ENCODE results near the gene OR6C2.
"Not testable (repeated sequence)": the region's sequence is repeated elsewhere in the genome, so short reads cannot be mapped to it uniquely, and the experiment has no call there.

OR6C2 gene

DNA sequence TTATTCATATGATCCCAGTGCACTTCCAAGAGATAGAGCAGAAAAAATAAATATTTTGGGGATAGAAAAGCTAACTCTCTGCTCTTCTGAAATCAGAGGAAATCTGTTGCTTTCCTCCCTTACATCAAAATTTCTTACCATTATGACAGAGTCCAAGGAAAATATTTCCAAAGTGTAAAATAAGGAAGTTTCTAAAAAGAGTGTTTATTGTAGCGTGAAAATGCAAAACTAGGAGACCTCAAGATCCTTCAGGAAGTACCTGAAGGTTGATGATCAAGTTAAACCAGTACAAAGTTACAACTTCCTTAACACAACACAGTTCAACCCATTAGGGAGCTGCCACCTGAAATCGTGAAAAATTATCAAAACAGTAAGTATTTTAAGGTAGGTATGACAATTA is at the start of gene OR6C2:
Gene OR6C2 (plus strand): TSS at position 301 of the 400 bp plus-strand sequence. CDS start 8,138 bp downstream, outside the sequence.
- DNase-seq: no peak

DNA sequence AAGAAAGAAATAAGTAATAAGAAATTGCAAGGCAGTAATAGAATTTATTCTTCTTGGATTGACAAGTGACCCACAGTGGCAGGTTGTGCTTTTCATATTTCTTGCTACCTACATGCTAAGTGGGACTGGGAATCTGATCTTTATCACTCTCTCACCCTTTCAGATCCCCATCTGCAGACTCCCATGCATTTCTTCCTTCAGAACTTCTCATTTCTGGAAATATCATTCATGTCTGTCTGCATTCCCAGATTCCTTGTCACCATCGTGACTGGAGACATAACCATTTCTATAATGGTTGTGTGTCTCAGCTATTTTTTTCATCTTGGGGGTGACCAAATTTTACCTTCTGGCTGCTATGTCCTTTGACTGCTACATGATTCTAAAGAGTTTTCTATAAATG is 47.5 kb upstream of the OR6C2 start:
- DNase-seq: no peak

GRCh38 chr12:55400229-55400628 is 43.6 kb upstream of the OR6C2 start, which contains the start of gene OR6C65:
Gene OR6C65, plus strand, starts transcription at chr12:55400529. Its CDS starts 0 bp downstream, at chr12:55400529.
- DNase-seq: no peak

DNA sequence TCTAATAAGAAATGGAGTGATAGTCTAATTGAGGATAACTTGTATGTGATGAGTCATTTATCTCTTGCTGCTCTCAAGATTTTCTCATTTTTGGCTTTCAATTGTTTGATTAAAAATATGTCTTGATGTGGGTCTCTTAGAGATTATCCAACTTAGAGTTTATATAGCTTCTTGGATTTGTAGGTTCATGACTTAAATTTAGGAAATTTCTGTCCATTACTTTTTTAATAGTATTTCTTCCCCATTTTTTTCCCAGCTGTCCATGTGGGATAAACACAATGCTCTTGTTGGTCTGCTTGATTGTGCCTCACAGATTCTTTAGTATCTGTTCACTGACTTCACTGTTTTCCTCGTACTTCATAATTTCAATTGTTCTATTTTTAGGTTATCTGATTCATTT is 36.0 kb upstream of the OR6C2 start:
- no peak for DNase-seq

- DNase-seq: not testable (repeated sequence)
Observed at GRCh38 chr12:55409133-55409532, 34.7 kb upstream of the OR6C2 start.

- DNase-seq: not testable (repeated sequence)
Observed at GRCh38 chr12:55412138-55412537, 31.7 kb upstream of the OR6C2 start.

DNA sequence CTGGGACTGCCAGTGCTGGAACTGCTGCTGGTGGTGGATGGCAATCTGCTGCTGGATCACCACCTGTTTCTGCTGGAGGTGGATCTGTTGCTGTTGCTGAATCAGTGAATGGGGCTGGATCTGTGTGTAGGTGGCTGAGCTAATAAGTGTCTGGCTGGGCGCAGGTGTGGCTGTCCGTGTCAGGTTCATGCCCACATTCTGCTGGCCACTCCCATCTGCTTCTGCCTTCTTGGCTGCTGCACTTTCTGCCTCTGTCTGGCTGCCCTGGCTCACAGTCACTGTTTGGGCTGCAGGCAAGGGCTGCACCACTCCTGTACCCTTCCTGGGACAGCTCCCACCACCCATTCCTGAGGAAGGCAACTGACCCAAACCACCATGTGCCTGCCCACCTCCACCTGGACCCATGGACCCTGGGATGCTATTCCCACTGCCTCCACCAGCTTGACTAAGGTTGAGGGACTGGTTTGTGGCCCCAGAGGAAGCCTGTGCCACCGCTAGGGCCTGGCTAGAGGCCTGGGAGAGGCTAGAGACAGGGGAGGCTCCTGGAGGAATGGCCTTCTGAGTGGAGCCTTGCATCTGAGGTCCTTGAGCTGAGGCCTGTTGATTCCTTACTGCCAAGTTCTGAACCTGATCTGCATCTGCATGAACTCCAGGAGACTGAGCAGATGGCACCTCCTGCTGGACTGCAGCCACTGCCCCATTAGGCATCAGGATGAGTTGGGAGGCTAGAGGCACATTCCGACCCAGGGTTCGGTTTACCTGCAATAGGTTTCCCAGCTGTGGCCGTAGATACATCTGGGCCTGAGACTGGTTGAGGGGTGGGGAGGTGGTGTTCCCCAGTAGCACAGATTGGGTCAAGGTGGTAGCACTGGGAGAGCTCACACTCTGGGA is 30.1 kb upstream of the OR6C2 start:
- not testable (repeated sequence) for DNase-seq

- DNase-seq: not testable (repeated sequence)
Observed at GRCh38 chr12:55414396-55414823, 29.5 kb upstream of the OR6C2 start.

DNA sequence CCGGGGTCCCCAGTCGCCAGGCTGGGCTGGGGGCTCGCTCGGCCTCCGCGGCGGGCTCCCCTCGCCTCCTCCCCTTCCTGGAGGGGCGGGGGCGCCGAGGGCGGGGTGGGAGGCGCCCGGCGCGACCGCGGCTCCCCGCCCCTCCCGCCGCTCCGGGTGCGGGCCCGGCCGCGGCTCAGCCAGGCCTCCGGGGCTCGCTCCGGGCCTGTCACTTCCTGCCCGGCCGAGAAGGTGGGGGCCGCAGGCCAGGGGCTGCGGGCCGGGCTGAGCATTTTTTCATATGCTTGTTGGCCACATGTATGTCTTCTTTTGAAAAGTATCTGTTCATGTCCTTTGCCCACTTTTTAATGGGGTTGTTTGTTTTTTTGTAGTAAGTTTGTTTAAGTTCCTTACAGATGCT is 29.0 kb upstream of the OR6C2 start:
- DNase-seq: not testable (repeated sequence)

DNA sequence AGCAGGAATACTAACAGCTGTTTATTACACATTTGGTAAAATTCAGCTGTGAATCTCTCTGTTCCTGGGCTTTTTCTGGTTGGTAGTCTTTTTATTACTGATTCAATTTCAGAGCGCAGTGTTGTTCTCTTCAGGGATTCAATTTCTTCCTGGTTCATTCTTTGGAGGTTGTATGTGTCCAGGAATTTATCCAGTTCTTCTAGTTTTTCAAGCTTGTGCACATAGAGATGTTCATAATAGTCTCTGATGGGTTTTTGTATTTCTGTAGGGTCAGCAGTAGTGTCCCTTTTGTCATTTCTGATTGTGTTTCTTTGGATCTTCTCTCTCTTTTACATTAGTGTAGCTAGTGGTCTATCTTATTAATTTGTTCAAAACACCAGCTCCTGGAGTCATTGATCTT is 26.9 kb upstream of the OR6C2 start:
- no peak for DNase-seq

DNA sequence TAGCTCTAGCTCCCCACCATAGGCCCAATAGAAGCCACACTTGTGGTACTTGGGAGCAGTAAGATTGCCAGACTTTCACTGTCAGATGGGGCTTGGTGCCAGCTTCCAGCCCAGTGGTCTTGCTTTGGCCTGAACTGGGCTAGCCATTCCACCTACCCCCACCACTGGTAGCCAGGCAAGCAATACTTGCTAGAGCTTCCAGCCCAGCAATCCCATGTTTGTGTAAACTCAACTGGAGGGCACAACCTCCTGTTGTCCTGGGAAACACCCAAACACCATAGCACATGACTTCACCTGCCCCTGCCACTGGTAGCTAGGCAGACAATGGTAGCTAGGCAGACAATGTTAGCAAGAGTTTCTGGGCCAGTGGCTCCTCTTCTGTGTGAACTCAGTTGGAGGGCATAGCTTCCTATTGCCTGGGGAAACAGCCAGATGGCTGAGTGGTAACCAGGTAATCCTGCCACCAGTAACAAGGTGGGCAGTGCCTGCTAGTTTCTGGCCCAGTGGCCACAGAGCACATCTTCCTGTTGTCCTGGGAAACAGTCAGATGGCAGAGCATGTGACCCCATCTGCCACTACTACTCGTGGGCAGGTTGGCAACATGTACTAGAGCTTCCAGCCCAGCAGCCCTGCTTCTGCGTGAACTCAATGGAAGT is 23.4 kb upstream of the OR6C2 start:
- DNase-seq: no peak

GRCh38 chr12:55425954-55426353 is 17.9 kb upstream of the OR6C2 start, which contains the start of gene OR6C76:
Gene OR6C76, plus strand, starts transcription at chr12:55426254. Its CDS starts 0 bp downstream, at chr12:55426254.
- DNase-seq: no peak

GRCh38 chr12:55428331-55429243 is 15.3 kb upstream of the OR6C2 start:
- DNase-seq: no peak

DNA sequence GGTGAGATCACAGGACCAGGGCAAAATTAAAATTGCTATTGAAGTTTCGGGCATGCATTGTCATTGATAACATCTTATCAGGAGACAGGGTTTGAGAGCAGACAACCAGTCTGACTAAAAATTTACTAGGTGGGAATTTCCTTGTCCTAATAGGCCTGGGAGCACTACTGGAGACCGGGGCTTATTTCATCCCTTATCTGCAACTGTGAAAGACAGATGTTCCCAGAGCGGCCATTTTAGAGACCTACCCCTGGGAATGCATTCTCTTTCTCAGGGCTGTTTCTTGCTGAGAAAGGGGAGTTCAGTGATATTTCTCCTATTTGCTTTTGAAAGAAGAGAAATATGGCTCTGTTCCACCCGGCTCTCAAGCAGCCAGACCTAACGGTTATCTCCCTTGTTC is 2.6 kb upstream of the OR6C2 start:
- not testable (repeated sequence) for DNase-seq

- DNase-seq: no peak
Observed at GRCh38 chr12:55445357-55445756, 1.5 kb downstream of the OR6C2 start.

GRCh38 chr12:55446326-55446725 is 2.5 kb downstream of the OR6C2 start:
- no peak for DNase-seq

DNA sequence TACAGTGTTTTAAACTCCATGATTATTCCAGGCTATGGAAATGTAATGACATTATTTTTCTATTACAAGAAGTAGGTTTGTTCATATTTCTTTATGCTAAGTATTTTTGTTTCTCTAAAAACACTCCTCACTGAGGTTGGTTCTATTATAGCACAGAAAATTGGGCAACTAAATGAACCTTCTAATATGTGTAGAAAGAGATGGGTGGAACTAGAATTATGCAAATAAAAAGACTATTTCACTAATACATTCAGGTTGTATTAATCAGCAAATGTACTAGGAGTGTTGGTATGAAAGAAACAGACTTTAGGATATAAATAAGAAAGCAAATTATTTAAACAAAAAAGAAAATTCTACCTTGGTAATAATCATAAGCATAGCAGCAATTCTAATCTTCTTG is 4.9 kb downstream of the OR6C2 start:
- no peak for DNase-seq

DNA sequence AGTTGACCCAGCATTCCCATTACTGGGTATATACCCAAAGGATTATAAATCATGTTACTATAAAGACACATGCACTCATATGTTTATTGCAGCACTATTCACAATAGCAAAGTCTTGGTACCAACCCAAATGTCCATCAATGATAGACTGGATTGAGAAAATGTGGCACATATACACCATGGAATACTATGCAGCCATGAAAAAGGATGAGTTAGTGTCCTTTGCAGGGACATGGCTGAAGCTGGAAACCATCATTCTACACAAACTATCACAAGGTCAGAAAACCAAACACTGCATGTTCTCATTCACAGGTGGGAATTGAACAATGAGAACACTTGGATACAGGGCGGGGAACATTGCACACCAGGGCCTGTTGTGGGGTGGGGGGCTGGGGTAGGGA is 21.1 kb downstream of the OR6C2 start:
- DNase-seq: not testable (repeated sequence)

- DNase-seq: no peak
Observed at GRCh38 chr12:55467836-55468235, 24.0 kb downstream of the OR6C2 start.

DNA sequence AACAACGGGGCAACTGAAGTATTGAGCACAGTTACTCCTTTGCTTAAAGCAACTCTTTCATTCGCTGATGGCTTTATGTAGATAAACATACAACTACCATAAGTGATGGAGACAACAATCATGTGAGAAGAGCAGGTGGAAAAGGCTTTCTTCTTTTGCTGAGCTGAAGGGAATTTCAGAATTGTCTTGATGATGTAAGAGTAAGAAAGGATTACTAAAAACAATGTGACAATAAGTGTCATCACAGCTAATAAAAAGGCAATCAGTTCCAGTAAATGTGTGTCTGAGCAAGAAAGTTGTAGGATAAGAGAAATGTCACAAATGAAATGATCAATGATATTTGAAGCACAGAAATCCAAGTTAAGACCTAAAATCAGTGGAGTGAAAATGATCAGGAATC is 25.4 kb downstream of the OR6C2 start:
- DNase-seq: no peak

GRCh38 chr12:55470088-55470829 is 26.4 kb downstream of the OR6C2 start, which contains the start of gene OR6C70:
Gene OR6C70, minus strand, starts transcription at chr12:55470138. Its CDS starts 0 bp downstream, at chr12:55470138.
- no peak for DNase-seq

DNA sequence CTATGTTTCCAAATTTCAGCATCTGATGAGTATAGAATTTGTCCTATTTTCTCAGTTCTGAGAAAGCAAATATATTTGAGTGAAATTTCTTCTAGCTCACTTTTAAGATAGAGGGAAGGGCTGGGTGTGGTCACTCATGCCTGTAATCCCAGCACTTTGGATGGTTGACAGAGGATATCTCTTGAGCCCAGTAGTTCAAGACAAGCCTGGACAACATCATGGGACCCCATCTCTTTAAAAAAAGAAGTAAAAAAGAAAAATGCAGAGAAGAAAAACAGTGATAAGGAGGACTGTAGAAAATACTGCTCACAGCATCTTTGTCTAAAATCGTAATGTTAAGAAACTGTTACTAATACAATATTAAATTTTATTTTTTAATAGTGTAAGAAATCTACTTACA is 28.4 kb downstream of the OR6C2 start:
- DNase-seq: no peak
